GM12878 (cell line): ENCODE results near the gene NNAT.

Source experiments
- CBFB ChIP-seq: IDR thresholded peaks from 2 replicates; pipeline ENCODE4 v1.6.1; 2016; ENCODE audit warnings: antibody characterized with exemption, low read depth
- CHD1 ChIP-seq: IDR thresholded peaks from 2 replicates; pipeline ENCODE4 v1.6.1; 2012; ENCODE audit warnings: low read depth, low read length, improper control_type of control experiment
- CTCF ChIP-seq, 3 experiments: IDR thresholded peaks in 2 of 3; conservative IDR thresholded peaks in 1 of 3; 2 replicates each; pipeline ENCODE4 v1.5.1; 2011; ENCODE audit warnings: low read depth in 3 of 3, low read length in 3 of 3, mild to moderate bottlenecking in 3 of 3, control low read depth in 2 of 3, moderate library complexity in 2 of 3, inconsistent platforms in 1 of 3, mixed read lengths in 1 of 3; ENCODE audit not compliant: control insufficient read depth in 2 of 3, insufficient read depth in 1 of 3; ENCODE audit errors: extremely low read depth in 1 of 3
- SMC3 ChIP-seq: IDR thresholded peaks from 2 replicates; pipeline ENCODE4 v1.6.1; 2011; ENCODE audit warnings: low read length, improper control_type of control experiment, borderline replicate concordance
- TCF3 ChIP-seq: IDR thresholded peaks from 2 replicates; pipeline ENCODE4 v1.6.1; 2012; ENCODE audit warnings: low read depth, mild to moderate bottlenecking, low read length, borderline replicate concordance; ENCODE audit not compliant: insufficient read depth

DNA sequence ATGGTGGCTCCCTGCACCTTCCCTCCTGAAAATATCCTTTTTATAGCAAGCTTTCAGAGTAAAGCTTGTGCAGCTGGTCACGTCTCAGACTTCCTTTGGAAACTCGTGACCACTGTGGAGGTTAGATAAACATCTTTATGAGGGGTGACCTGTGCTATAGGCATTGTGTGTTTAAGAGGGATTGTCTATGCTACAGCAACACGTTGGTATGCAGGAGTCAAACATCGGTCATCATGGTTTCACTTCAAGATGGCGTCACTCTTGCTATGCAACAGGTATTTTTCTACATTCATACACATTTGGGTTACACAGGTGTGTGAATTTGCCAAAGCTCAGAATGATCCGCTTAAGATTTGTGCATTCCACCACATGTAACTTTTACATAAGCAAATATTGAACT is 21.2 kb downstream of the NNAT start:
- TF ChIP-seq CBFB (no peak), CTCF (IDR thresholded peaks at IDR 0.05 in 2 of 3, conservative IDR thresholded peaks at IDR 0.05 in 1 of 3; ENCODE audit: control insufficient read depth in 2 of 3, extremely low read depth in 1 of 3, insufficient read depth in 1 of 3, low read depth in 3 of 3, low read length in 3 of 3) (no peak), SMC3 (no peak), CHD1 (no peak), TCF3 (no peak)
